Gastroesophageal sphincter (tissue), 4 donors: Measurements from ENCODE around the gene HOMER2. TPM values are rescaled to one million over a fixed set of nuclear protein-coding genes. Genes with fewer than 3 reads are reported as not detected.

ENCODE experiments used
- ATAC-seq: fragments of 150-250 bp; one replicate; pipeline ENCODE4 v1.9.1; 2016; ENCODE audit warnings: mild to moderate bottlenecking, moderate library complexity
- H3K27ac ChIP-seq, 4 donors: fragments of 200-600 bp; sonication (generic) in 3 of 4; 1 replicate in 3 of 4; 2 replicates in 1 of 4; pipeline ENCODE4 v1.5.1; 2016 to 2019
- H3K27me3 ChIP-seq: fragments of 200-600 bp; sonication (generic); one replicate; pipeline ENCODE4 v1.5.1; 2019
- H3K36me3 ChIP-seq, 2 donors: fragments of 200-600 bp; sonication (generic); one replicate each; pipeline ENCODE4 v1.5.1; 2019; ENCODE audit warnings: control low read depth in 1 of 2
- H3K4me1 ChIP-seq, 3 donors: fragments of 200-600 bp; sonication (generic); 1 replicate in 2 of 3; 2 replicates in 1 of 3; pipeline ENCODE4 v1.5.1; 2016 to 2019; ENCODE audit warnings: control low read depth in 2 of 3
- H3K4me3 ChIP-seq, 2 donors: fragments of 200-600 bp; sonication (generic); one replicate each; pipeline ENCODE4 v1.5.1; 2019; ENCODE audit warnings: mild to moderate bottlenecking in 1 of 2, moderate library complexity in 1 of 2
- H3K9me3 ChIP-seq, 3 donors: fragments of 200-600 bp; sonication (generic); one replicate each; pipeline ENCODE4 v1.5.1; 2017 to 2019; ENCODE audit warnings: control low read depth in 2 of 3
- CTCF ChIP-seq, 4 experiments: fragments of 200-600 bp in 2 of 4; fragments of 450-650 bp in 2 of 4; sonication (generic) in 1 of 4; IDR thresholded peaks; one replicate each; pipeline ENCODE4 v1.5.1; 2017 to 2019; ENCODE audit warnings: antibody characterized with exemption in 4 of 4, mild to moderate bottlenecking in 2 of 4, moderate library complexity in 2 of 4
- EP300 ChIP-seq: sonication (generic); formaldehyde crosslinking; IDR thresholded peaks from one replicate; pipeline ENCODE4 v1.6.1; 2017; ENCODE audit warnings: antibody characterized with exemption, mild to moderate bottlenecking
- POLR2A ChIP-seq, 2 donors: fragments of 450-650 bp; IDR thresholded peaks; one replicate each; pipeline ENCODE4 v1.6.1; 2017; ENCODE audit warnings: antibody characterized with exemption in 2 of 2, mild to moderate bottlenecking in 2 of 2, moderate library complexity in 1 of 2
- POLR2AphosphoS5 ChIP-seq: sonication (generic); formaldehyde crosslinking; IDR thresholded peaks from one replicate; pipeline ENCODE4 v1.6.1; 2017; ENCODE audit warnings: antibody characterized with exemption
- WGBS, 2 donors: methylation state at CpG; one replicate each; pipeline ENCODE4 v1.1.5; 2018; ENCODE audit warnings: low coverage in 1 of 2; 5-methylcytosine and 5-hydroxymethylcytosine counted together
- total RNA-seq, 4 donors: library from RNA; depleted of rRNA; stranded (reverse); fragments of >200 nt; gene quantifications; one replicate each; pipeline ENCODE4 v1.1.0, GENCODE V29; 2016

HOMER2 gene
- total RNA-seq, 4 donors from 2014 or later = 12.0 to 26.8 (median 17.7) TPM

GRCh38 chr15:82959423-82959822 lies 6.9 kb upstream of the HOMER2 start:
- WGBS, 2 donors = 95 to 100% methylated on average over 2 to 5 of the region's 5 CpGs

GRCh38 chr15:82958638-82959037 lies 6.1 kb upstream of the HOMER2 start:
- no peak overlapping the region for H3K27ac ChIP-seq
- no peaks in the 10 kb centered on the region for H3K9me3 ChIP-seq
- no peak overlapping the region for H3K4me3 ChIP-seq
- no peaks in the 10 kb centered on the region for H3K4me1 ChIP-seq
- no peak for TF ChIP-seq POLR2A (IDR thresholded peaks at IDR 0.05)
- TF ChIP-seq POLR2AphosphoS5 = no peak
- TF ChIP-seq CTCF (IDR thresholded peaks at IDR 0.05) = no peak
- TF ChIP-seq EP300 = no peak
- no peak for ATAC-seq
- H3K27me3 ChIP-seq = no peaks in the 10 kb centered on the region
- H3K36me3 ChIP-seq = no peaks in the 10 kb centered on the region
- WGBS, 2 donors = 67% methylated on average over 1 of the region's 1 CpG; no CpG with 5 or more reads in 1 of the 2 donors

More at GRCh38 chr15:82959423-82959822, 6.9 kb upstream of the HOMER2 start:
- H3K4me3 ChIP-seq = no peak overlapping the region
- H3K4me1 ChIP-seq = no peaks in the 10 kb centered on the region
- no peaks in the 10 kb centered on the region for H3K36me3 ChIP-seq
- no peaks in the 10 kb centered on the region for H3K27me3 ChIP-seq
- H3K9me3 ChIP-seq = no peaks in the 10 kb centered on the region
- TF ChIP-seq EP300 = no peak
- no peak for TF ChIP-seq CTCF (IDR thresholded peaks at IDR 0.05)
- no peak for TF ChIP-seq POLR2A (IDR thresholded peaks at IDR 0.05)
- no peak for TF ChIP-seq POLR2AphosphoS5
- ATAC-seq = no peak
- no peak overlapping the region for H3K27ac ChIP-seq

DNA sequence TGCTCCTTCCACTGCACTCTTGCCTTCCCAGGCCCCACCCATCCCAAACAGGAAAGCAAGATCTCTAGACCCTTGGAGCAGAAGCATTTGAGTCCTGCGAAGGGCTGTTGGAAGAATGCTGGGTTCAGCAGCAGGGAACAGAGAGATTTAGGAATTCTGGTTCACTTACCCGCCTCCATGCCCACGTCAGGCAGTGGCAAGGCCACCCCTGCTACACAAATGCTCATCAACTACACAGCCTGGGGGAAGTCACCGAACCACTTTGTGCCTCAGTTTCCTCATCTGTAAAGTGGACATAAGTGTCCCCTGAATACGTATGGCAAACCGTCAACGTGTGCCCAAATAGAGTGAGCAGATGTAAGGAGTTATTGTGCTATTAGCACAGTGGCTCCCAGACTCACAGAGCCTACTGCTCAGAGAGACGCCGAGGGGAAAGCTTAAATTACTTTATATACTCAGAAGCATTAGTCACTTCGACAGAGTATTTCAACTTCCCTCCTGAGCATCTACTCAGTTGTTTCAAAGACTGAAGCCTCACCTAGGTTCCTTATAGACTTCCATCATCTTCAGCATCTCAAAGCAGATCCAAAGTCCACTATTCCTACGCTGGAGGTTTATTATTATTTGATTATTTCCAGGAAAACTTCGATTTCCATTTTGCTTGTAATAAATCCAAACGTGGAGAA lies 905 bp downstream of the HOMER2 start:
- H3K4me3 ChIP-seq = peak overlapping the region; percentile 58 to 74
- H3K27me3 ChIP-seq = peaks cover 6% of the 10 kb centered on the region
- 8 to 45% methylated on average over 3 to 13 of the region's 13 CpGs for WGBS, 2 donors
- no peaks in the 10 kb centered on the region for H3K9me3 ChIP-seq
- no peak for ATAC-seq
- H3K27ac ChIP-seq = peak overlapping the region in 3 of 4 donors; percentile 61 to 73 (median 71)
- TF ChIP-seq POLR2AphosphoS5 = no peak
- H3K36me3 ChIP-seq = no peaks in the 10 kb centered on the region
- peaks cover 0 to 22% (median 0%) of the 10 kb centered on the region in 3 donors for H3K4me1 ChIP-seq

GRCh38 chr15:82950746-82951370 lies 1.7 kb downstream of the HOMER2 start:
- ATAC-seq = no peak
- Histone ChIP-seq H3K27ac (peak overlapping the region in 1 of 4 donors; percentile 71), H3K27me3 (peaks cover 6% of the 10 kb centered on the region), H3K4me3 (peak overlapping the region in 1 of 2 donors; percentile 74), H3K9me3 (no peaks in the 10 kb centered on the region), H3K36me3 (no peaks in the 10 kb centered on the region), H3K4me1 (peaks cover 0 to 22% (median 0%) of the 10 kb centered on the region in 3 donors)
- no peak for TF ChIP-seq POLR2A (IDR thresholded peaks at IDR 0.05)
- TF ChIP-seq CTCF (IDR thresholded peaks at IDR 0.05) = no peak
- TF ChIP-seq EP300 = no peak
- TF ChIP-seq POLR2AphosphoS5 = no peak
- 42 to 50% methylated on average over 6 of the region's 6 CpGs for WGBS, 2 donors

- Histone ChIP-seq H3K4me1 (peaks cover 0 to 22% (median 0%) of the 10 kb centered on the region in 3 donors), H3K36me3 (no peaks in the 10 kb centered on the region), H3K4me3 (no peak overlapping the region), H3K9me3 (no peaks in the 10 kb centered on the region), H3K27ac (no peak overlapping the region), H3K27me3 (peaks cover 6% of the 10 kb centered on the region)
- 77 to 84% methylated on average over 5 of the region's 5 CpGs for WGBS, 2 donors
- TF ChIP-seq POLR2A (IDR thresholded peaks at IDR 0.05) (no peak), POLR2AphosphoS5 (no peak)
- ATAC-seq = no peak
These were observed 2.2 kb downstream of the HOMER2 start for GRCh38 chr15:82950295-82950694.
